ENCODE results near the gene NOS3. TPM values are rescaled to one million over a fixed set of nuclear protein-coding genes. Genes with fewer than 3 reads are reported as not detected.

The NOS3 gene
- total RNA-seq, 1 donor from 2014 or later, result 0.22 TPM

- DNase-seq (no peak), ATAC-seq (ENCODE audit: low read depth) (no peak)
- H3K4me1 Mint-ChIP-seq, result no peaks in the 10 kb centered on the region
- H3K27ac Mint-ChIP-seq, result no peak overlapping the region
- intact Hi-C loops (cut with micrococcal nuclease), result no loop called here
- H3K4me3 Mint-ChIP-seq, result no peak overlapping the region
- no peaks in the 10 kb centered on the region for H3K36me3 Mint-ChIP-seq (ENCODE audit: low read depth)
- POLR2A ChIA-PET, result no interaction called here
- H3K9me3 Mint-ChIP-seq, result no peaks in the 10 kb centered on the region
- no peak for TF ChIP-seq CTCF (IDR thresholded peaks at IDR 0.05)
- CTCF ChIA-PET, result no interaction called here
- H3K27me3 Mint-ChIP-seq, result peaks cover 15% of the 10 kb centered on the region
Observed at GRCh38 chr7:150943453-150943814, 47.4 kb upstream of the NOS3 start.

GRCh38 chr7:150944066-150945042 is 46.5 kb upstream of the NOS3 start:
- Mint-ChIP-seq H3K4me1 (no peaks in the 10 kb centered on the region), H3K27ac (no peak overlapping the region), H3K36me3 (ENCODE audit: low read depth) (no peaks in the 10 kb centered on the region), H3K4me3 (no peak overlapping the region), H3K27me3 (peaks cover 13% of the 10 kb centered on the region), H3K9me3 (no peaks in the 10 kb centered on the region)
- ChIA-PET CTCF (no interaction called here), POLR2A (no interaction called here)
- DNase-seq (no peak), ATAC-seq (ENCODE audit: low read depth) (no peak)
- intact Hi-C loops (cut with micrococcal nuclease), result no loop called here
- TF ChIP-seq CTCF (IDR thresholded peaks at IDR 0.05), result no peak

- Mint-ChIP-seq H3K27ac (no peak overlapping the region), H3K4me1 (no peaks in the 10 kb centered on the region), H3K4me3 (no peak overlapping the region), H3K36me3 (ENCODE audit: low read depth) (no peaks in the 10 kb centered on the region), H3K27me3 (peaks cover 13% of the 10 kb centered on the region), H3K9me3 (no peaks in the 10 kb centered on the region)
- ChIA-PET POLR2A (interaction anchor here (0.6 kb wide), 1 partner anchor 37 kb away, joined by 6 read pairs; no protein-coding TSS in a partner anchor), CTCF (no interaction called here)
- no peak for ATAC-seq (ENCODE audit: low read depth)
- DNase-seq, result no peak
- intact Hi-C loops (cut with micrococcal nuclease), result no loop called here
- no peak for TF ChIP-seq CTCF (IDR thresholded peaks at IDR 0.05)
Observed at GRCh38 chr7:150945171-150945852, 45.5 kb upstream of the NOS3 start.

- Mint-ChIP-seq H3K27me3 (peaks cover 13% of the 10 kb centered on the region), H3K27ac (no peak overlapping the region), H3K4me3 (no peak overlapping the region), H3K36me3 (ENCODE audit: low read depth) (no peaks in the 10 kb centered on the region), H3K4me1 (no peaks in the 10 kb centered on the region), H3K9me3 (no peaks in the 10 kb centered on the region)
- CTCF ChIA-PET, result no interaction called here
- TF ChIP-seq CTCF (IDR thresholded peaks at IDR 0.05), result no peak
- intact Hi-C loops (cut with micrococcal nuclease), result no loop called here
- DNase-seq (no peak), ATAC-seq (ENCODE audit: low read depth) (no peak)
- POLR2A ChIA-PET, result interaction anchor here (0.6 kb wide), 1 partner anchor 38 kb away, joined by 6 read pairs; no protein-coding TSS in a partner anchor
Observed at GRCh38 chr7:150945853-150946420, 44.9 kb upstream of the NOS3 start.
